A549 (cell line): ENCODE measurements around the gene IMP3.

Experiments
- ATOH8 ChIP-seq: fragments of 250-450 bp; sonication (Bioruptor Pico); IDR thresholded peaks from 2 replicates; pipeline ENCODE4 v1.5.0; 2020; ENCODE audit warnings: low read depth, mild to moderate bottlenecking, moderate library complexity
- CTCF ChIP-seq: fragments of >200 bp; sonication (Bioruptor Twin); formaldehyde crosslinking; IDR thresholded peaks from 3 replicates; pipeline ENCODE4 v1.5.1; 2016
- EHMT2 ChIP-seq: fragments of 200-600 bp; sonication (generic); IDR thresholded peaks from 2 replicates; pipeline ENCODE4 v1.6.1; 2016; ENCODE audit warnings: antibody characterized with exemption, low read depth, mild to moderate bottlenecking, moderate library complexity
- EP300 ChIP-seq, 2 experiments: fragments of >200 bp; sonication (Bioruptor Twin); formaldehyde crosslinking; IDR thresholded peaks; 2 replicates in 1 of 2; 3 replicates in 1 of 2; pipeline ENCODE4 v1.6.1; 2016 to 2017
- ESRRA ChIP-seq: fragments of 150-350 bp; IDR thresholded peaks from 2 replicates; pipeline ENCODE4 v1.6.1; 2014; ENCODE audit warnings: mild to moderate bottlenecking, low read length, borderline replicate concordance
- POLR2A ChIP-seq: IDR thresholded peaks from 2 replicates; pipeline ENCODE4 v1.6.1; 2012; ENCODE audit warnings: mild to moderate bottlenecking, low read length
- RCOR1 ChIP-seq: fragments of 150-350 bp; IDR thresholded peaks from 2 replicates; pipeline ENCODE4 v1.6.1; 2014; ENCODE audit warnings: antibody characterized with exemption, low read length, low read depth
- TP53 ChIP-seq: fragments of 250-450 bp; sonication (Bioruptor Pico); IDR thresholded peaks from 2 replicates; pipeline ENCODE4 v1.5.0; 2021; ENCODE audit warnings: mild to moderate bottlenecking, moderate library complexity
- USF2 ChIP-seq: fragments of 450-650 bp; IDR thresholded peaks from 2 replicates; pipeline ENCODE4 v1.6.1; 2014; ENCODE audit warnings: antibody characterized with exemption

- TF ChIP-seq RCOR1 (no peak), CTCF (no peak), EHMT2 (no peak), POLR2A (no peak), ATOH8 (CRISPR knock-in tag) (no peak), EP300 (IDR thresholded peaks at IDR 0.05) (no peak), TP53 (no peak), ESRRA (no peak), USF2 (no peak)
Observed at GRCh38 chr15:75673426-75674235, 33.6 kb upstream of the IMP3 start.
